GM18508 (cell line): Measurements from ENCODE around the gene FAM53B.

ENCODE experiments used
- ATAC-seq: cut with Tn5 transposase; IDR thresholded peaks from one replicate; pipeline ENCODE4 v1.9.1; 2021; ENCODE audit warnings: moderate number of reproducible peaks; ENCODE audit not compliant: insufficient read depth, unreplicated experiment

The FAM53B gene

GRCh38 chr10:124667425-124668345 lies 76.5 kb downstream of the FAM53B start:
- ATAC-seq, result no peak

DNA sequence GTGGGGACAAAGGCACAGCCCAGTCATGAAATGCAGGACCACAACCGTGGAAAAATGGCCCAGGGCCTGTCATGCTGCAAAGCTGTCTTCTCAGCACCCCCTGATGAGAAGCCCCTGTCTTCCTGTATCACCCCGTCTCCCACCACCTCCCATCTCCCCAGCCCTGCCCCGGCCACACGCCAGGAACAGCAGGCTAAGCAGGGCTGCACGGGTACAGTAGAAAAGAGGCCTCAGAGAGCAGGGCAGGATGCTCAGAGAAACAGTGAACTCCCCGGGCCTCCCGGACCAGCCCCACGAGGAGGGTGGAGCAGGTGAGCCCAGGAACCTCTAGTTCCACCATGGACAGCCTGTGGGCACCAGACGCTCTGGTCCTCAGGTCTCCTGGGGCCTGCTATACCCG lies 77.7 kb downstream of the FAM53B start:
- ATAC-seq, result no peak

GRCh38 chr10:124665980-124666379 lies 78.2 kb downstream of the FAM53B start:
- no peak for ATAC-seq

DNA sequence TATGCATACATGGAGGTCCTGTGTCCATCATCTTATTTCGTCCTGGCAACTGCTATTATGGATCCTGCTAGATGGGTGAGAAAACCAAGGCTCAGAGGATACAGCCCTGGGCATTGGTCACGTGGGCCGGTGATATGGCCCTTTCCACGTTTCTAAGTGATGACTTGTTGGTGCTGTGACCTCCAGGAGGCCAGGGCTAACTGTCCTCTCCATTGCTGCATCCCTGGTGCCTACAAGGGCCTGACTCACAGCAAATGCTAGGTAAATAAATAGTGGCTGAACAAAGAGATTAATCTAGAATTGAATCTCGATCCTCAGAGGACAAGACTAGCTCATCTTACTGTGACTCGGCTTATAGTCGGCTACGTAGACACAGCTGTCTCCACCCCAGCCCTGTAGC lies 78.6 kb downstream of the FAM53B start:
- ATAC-seq, result no peak

DNA sequence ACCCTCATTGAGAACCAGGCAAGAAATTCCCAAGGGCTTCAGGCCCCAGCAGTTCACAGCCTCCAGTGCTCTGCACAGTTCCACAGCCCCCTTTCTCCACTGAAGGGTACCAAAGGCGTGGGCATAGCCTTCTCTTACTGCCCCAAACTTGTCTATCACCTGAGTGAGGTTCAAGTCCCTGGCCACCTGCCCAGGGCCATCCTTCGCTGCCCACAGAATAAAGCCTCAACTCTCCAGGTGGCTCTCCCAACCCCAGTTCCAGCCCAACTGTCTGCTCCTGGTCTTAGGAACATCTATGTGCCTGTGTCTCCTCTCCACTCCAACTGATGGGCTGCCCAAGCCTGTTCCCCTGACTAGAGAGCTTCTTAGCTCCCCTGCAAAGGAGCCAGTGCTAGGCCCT lies 79.1 kb downstream of the FAM53B start:
- no peak for ATAC-seq

GRCh38 chr10:124663766-124664360 lies 80.3 kb downstream of the FAM53B start:
- no peak for ATAC-seq

DNA sequence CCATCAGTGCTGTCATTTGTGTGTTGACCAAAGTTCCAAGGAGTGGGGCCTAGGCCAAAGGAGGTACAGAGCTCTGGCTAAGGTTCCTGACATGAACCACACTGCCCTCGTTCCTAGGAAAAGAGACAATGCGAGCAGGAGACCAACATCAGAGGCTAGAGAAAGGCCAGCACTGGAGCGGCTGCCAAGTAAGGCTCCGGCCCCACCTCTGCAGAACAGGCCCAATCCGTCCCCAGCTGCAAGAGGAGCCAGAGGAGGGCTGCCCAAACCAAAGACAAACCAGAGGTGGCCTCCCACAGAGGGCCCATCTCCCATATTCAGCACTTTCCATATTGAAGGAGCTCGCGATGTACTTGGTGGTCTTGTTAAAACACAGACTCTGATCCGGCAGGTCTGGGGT lies 81.0 kb downstream of the FAM53B start:
- no peak for ATAC-seq

DNA sequence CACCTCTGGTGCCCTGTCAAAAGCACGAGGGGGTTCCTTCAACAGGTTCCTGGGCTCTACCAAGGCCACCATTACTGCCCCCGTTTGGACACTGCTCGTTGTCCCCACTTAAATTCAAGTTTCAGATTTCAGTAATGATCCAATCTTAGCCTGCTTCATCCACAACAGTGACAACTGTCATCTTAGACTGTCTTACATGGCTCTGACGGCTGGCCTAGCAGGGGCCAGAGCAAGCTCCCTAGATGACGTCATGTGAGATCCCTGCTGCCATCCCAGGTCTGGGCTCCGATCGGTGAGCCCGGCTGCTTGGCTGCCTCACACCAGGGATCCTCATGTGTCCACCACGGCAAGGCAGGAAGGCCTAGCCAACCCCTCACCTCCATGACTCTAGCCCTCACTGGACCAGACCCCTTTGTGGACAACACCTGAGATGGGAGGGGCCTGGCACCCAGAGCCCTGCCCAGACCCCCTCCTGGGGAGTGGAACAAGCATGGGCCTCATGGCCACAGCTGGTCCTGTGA lies 82.5 kb downstream of the FAM53B start:
- no peak for ATAC-seq

DNA sequence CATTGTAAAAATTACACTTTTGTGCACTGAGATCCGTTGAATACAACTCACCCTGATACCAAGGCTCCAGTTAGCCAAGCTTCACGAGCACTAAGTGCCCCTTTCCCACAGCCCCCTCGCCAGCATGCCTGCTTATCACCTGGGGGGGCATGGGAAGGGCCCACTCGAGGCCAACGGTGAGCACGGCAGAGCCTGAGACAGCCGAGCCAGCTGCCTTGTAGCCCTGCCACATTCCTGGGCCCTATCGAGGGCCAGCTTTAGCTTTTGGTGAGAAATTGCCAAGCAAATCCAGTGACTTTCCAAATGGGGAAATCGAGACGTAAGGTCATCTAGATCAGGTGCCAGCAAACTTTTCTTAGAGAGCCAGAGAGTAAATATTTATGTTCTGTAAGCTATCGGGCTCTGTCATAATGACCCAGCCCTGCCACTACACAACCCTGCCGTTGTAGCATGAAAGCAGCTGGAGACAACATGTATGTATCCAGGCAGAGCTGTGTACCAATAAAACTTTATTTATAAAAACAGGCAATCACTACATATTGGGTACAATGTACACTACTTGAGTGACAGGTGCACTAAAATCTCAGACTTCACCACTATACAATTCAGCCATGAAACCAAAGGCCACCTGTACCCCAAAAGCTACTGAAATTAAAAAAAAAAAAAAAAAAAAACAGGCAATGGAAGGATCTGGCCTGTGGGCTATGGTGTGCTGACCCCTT lies 83.6 kb downstream of the FAM53B start:
- no peak for ATAC-seq

DNA sequence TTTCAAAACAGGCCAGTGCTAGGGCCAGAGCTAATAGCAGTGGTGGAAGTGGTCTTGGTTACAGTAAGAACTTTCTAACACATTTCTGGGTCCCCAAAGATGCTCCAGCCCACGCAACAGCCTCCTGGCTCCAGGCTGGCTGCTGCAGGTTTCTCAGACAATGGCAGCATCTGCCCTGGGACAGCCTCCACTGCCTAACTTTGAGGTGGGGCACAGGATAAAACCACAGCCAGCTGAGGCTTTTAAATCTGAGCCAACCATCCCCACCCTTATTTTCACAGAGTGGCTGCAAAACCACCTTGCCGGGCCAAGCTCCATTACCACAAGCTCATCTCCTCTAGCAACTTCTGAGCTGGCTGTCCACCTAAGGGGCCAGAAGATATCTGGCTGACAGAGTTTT lies 84.8 kb downstream of the FAM53B start:
- ATAC-seq, result no peak

DNA sequence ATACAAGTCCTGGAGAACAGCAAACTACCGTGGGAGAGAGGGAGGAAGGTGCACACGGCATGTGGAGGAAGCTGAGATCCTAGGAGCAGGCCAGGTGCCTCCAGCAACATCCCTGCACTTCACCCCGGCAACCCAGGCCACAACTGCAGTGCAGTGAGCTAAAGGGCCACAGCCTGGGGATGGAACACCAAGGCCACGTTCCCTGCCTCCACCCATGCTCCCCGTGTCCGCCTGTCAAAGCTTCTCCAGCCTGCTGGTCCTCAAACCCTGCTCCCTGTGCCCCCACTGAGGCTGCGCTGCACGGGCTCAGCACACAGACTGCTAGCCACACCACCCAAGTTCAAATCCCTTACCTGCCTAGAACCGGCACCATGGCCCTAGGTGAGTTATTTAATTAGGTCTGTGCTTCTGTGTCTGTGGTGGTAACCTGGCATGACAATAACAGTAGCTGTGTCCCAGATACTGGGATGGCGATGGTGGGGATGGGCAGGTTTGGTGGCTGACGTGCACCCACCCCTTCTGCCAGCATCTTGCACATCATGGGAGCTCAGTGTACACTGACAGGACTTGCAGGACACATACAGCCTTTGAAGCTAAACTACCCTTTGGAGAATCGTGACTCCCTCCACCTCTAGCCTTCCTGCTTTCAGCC lies 85.5 kb downstream of the FAM53B start:
- no peak for ATAC-seq

DNA sequence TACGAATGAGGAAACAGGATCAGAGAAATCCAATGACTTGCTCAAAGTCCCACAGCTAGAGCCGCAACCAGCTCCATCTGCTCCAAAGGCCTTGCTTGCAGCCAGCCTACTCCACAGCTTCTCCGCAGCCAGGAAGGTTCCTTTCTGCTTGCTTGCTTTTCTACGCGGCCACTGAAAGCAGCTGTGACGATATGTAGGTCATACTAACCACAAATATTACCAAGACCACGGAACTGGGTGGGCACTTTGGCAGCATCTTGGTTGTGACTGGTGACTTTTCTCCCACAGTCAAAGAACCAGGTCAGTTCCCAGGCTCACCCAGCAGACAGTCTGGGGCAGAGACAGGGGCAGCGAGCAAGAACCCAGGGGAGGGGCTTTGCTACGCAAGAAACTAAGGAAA lies 86.4 kb downstream of the FAM53B start:
- ATAC-seq, result no peak

DNA sequence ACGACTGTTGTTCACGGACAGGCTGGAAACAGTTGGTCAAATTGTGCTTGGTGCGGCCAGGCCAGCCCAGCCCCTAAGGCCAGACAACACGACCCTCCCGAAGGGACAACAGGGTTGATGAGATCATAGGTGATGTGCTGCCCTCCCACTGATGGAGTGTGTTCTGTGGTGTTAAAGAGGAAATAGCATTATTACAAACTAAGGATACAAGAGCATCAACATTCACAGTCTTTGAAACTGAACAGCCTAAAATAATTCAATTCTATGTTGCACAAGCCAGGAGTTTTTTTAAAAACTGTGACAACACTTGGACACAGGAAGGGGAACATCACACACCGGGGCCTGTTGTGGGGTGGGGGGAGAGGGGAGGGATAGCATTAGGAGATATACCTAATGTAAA lies 87.6 kb downstream of the FAM53B start:
- no peak for ATAC-seq

DNA sequence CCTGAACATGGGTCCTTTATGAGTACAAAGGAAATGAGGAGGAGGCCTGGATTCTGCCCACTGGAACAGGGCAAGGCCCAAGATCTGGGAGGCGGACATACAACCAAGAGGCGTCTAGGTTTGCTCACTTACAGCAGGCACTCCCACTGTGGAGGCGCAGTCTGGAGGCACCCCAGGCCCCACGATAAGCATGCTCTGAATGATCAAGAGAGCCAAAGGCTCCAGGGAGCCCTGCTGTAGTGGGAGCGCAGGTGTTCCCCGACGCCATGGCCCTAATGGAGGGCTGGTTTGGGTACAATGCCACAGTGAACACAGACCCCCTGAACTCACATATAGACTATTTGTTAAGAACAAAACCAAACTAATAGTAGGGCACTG lies 88.1 kb downstream of the FAM53B start:
- no peak for ATAC-seq

DNA sequence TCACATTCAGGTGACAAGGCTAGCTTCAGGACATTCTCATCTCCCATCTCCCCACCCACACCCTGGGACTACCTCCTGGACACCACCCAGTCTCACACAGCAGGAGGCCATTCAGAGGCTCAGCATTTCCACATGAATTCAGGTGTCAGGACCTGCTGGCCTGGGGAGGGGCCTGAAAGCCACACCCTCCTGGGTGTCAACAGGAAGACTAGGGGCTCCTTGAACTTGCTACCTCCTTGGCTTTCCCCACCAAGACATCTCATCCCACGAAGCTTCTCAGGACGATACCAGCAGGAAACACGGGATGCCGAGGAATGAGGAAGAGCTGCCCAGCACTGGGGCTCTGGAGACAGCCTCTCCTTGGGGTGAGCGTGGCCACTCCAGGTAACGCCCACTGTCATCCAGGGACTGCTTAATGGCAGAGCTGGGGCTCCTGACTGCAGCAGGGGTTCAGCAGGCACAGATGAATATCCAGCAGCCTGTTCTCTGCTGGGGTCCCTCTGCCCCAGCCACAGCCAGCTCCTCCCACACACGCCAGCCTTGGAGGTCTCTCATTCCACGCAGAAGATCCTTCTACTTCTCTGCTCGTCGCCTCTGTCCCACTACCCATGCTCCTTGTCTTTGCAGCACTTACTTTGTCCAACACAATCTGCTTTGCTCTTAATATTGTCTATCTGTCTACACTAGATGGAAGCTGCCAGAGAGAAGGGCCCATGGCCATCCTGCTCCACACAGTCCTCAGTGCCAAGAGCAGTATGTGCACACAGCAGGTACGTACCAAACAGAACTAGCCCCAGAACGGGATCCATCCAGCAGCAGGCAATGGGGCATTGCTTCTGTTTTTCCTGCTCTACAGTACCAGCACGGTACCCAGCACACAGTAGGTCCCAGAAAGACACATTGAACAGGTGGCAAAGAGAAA lies 88.7 kb downstream of the FAM53B start:
- ATAC-seq, result no peak

GRCh38 chr10:124654686-124655085 lies 89.5 kb downstream of the FAM53B start:
- no peak for ATAC-seq

- ATAC-seq, result no peak
Observed at GRCh38 chr10:124653811-124654651, 90.1 kb downstream of the FAM53B start.

- no peak for ATAC-seq
Observed at GRCh38 chr10:124653311-124653710, 90.9 kb downstream of the FAM53B start.

- no peak for ATAC-seq
Observed at GRCh38 chr10:124652701-124653100, 91.5 kb downstream of the FAM53B start.
